ENCODE results near the gene APOL1. TPM values are rescaled to one million over a fixed set of nuclear protein-coding genes. Genes with fewer than 3 reads are reported as not detected.
"Not testable (repeated sequence)": the region's sequence is repeated elsewhere in the genome, so short reads cannot be mapped to it uniquely, and the experiment has no call there.

The APOL1 gene
- total RNA-seq, 2 experiments from 2014 or later, result 13.8 to 17.1 TPM

DNA sequence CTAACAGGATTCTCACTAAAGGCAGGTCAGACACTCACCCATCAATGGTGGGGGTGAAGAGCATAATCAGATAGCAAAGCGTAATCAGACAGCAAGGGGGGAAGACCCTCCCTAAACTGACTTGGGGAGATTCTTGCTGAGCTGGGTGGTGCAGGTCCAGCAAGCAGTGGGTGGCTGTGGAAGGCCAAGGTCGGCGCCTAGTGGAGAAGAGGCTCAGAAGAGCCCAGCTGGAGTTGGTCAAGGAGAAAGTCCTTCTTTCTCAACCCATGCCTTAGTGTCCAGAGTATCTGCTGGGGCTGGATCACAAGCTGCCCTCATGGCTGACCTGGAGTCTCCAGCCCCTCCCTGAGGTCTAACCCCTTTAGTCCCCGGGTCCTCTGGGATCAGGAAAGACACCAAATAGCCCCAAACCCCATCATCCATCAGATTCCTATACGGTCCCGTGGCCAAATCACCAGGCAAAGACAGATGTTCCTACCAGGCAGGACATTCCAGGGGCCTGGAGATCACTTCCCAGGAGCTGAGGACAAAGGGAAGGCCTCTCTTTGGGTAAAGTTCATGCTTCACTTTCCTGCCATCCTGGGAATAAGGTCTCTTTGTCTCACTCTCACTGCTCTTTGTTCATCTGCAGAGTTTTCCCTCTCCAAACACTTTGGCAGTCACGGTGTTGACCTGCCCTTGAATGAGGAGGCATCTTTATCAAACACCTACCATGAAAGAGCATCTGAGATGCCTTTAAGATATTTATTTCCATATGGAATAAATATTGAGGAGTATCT, 11.1 kb downstream of the APOL1 start:
- ChIA-PET POLR2A (interaction anchor here (1.7 kb wide), 1 partner anchor 9 kb away, joined by 5 read pairs; no protein-coding TSS in a partner anchor), CTCF (interaction anchor here (0.8 to 2.4 kb wide), 2 partner anchors 14 to 38 kb away, joined by 3 to 10 read pairs; no protein-coding TSS in a partner anchor)
- ATAC-seq; H3K27me3 Mint-ChIP-seq; DNase-seq; intact Hi-C loops (cut with micrococcal nuclease); H3K4me1 Mint-ChIP-seq (ENCODE audit: low read depth); H3K9me3 Mint-ChIP-seq; H3K4me3 Mint-ChIP-seq; H3K27ac Mint-ChIP-seq: not testable (repeated sequence)
- peaks cover 28% of the 10 kb centered on the region for H3K36me3 Mint-ChIP-seq (ENCODE audit: low read depth)

GRCh38 chr22:36267058-36267457, 14.1 kb downstream of the APOL1 start:
- ATAC-seq (no peak), DNase-seq (no peak)
- no peaks in the 10 kb centered on the region for H3K9me3 Mint-ChIP-seq
- CTCF ChIA-PET, result interaction anchor here (2.0 kb wide), 1 partner anchor 220 kb away, joined by 7 read pairs; no protein-coding TSS in a partner anchor
- no peaks in the 10 kb centered on the region for H3K27me3 Mint-ChIP-seq
- POLR2A ChIA-PET, result interaction anchor here (2.1 kb wide), 1 partner anchor 11 kb away, joined by 7 read pairs; no protein-coding TSS in a partner anchor
- TF ChIP-seq CTCF (IDR thresholded peaks at IDR 0.05), result no peak
- peaks cover 22% of the 10 kb centered on the region for H3K36me3 Mint-ChIP-seq (ENCODE audit: low read depth)
- no peaks in the 10 kb centered on the region for H3K4me1 Mint-ChIP-seq (ENCODE audit: low read depth)
- no peak overlapping the region for H3K4me3 Mint-ChIP-seq
- intact Hi-C loops (cut with micrococcal nuclease), result no loop called here
- H3K27ac Mint-ChIP-seq, result no peak overlapping the region

- no peak overlapping the region for H3K27ac Mint-ChIP-seq
- CTCF ChIA-PET, result interaction anchor here (2.0 kb wide), 1 partner anchor 219 kb away, joined by 7 read pairs; no protein-coding TSS in a partner anchor
- no peaks in the 10 kb centered on the region for H3K4me1 Mint-ChIP-seq (ENCODE audit: low read depth)
- no peak for ATAC-seq
- no peak for DNase-seq
- no peaks in the 10 kb centered on the region for H3K9me3 Mint-ChIP-seq
- no peak for TF ChIP-seq CTCF (IDR thresholded peaks at IDR 0.05)
- H3K27me3 Mint-ChIP-seq, result no peaks in the 10 kb centered on the region
- H3K36me3 Mint-ChIP-seq (ENCODE audit: low read depth), result peaks cover 16% of the 10 kb centered on the region
- POLR2A ChIA-PET, result no interaction called here
- intact Hi-C loops (cut with micrococcal nuclease), result no loop called here
- H3K4me3 Mint-ChIP-seq, result no peak overlapping the region
Observed at GRCh38 chr22:36267896-36268485, 15.1 kb downstream of the APOL1 start.

DNA sequence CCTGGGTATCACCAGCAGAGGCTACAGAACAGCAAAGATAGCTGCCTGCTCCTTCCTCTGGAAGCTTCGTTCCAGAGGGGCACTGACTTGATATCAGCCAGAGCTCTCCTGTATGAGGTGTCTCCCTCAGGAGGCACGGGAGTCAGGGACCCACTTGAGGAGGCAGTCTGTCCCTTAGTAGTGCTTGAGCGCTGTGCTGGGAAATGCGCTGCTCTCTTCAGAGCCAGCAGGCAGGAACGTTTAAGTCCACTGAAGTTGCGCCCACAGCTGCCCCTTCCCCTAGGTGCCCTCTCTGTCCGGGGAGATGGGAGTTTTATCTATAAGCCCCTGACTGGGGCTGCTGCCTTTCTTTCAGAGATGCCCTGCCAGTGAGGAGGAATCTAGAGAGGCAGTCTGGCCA, 18.3 kb downstream of the APOL1 start:
- H3K36me3 Mint-ChIP-seq (ENCODE audit: low read depth); H3K9me3 Mint-ChIP-seq; ATAC-seq; H3K4me1 Mint-ChIP-seq (ENCODE audit: low read depth); DNase-seq; intact Hi-C loops (cut with micrococcal nuclease); H3K27ac Mint-ChIP-seq; H3K27me3 Mint-ChIP-seq; H3K4me3 Mint-ChIP-seq: not testable (repeated sequence)
- ChIA-PET POLR2A (interaction anchor here (1.2 kb wide), 1 partner anchor 10 kb away, joined by 4 read pairs; no protein-coding TSS in a partner anchor), CTCF (interaction anchor here (1.3 to 1.9 kb wide), 2 partner anchors 17 to 30 kb away, joined by 3 to 5 read pairs; no protein-coding TSS in a partner anchor)

DNA sequence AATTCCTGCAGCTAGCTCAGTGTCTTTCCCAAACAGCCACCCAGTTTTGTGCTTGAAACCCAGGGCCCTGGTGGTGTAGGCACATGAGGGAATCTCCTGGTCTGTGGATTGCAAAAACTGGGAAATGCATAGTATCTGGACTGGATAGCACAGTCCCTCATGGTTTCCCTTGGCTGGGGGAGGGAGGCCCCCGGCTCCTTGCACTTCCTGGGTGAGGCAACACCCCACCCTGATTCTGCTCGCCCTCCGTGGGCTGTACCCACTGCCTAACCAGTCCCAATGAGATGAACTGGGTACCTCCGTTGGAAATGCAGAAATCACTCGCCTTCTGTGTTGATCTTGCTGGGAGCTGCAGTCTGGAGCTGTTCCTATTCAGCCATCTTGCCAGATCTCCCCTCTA, 19.0 kb downstream of the APOL1 start:
- intact Hi-C loops (cut with micrococcal nuclease); H3K9me3 Mint-ChIP-seq; H3K27me3 Mint-ChIP-seq; H3K36me3 Mint-ChIP-seq (ENCODE audit: low read depth); H3K27ac Mint-ChIP-seq; ATAC-seq; H3K4me3 Mint-ChIP-seq; DNase-seq: not testable (repeated sequence)
- H3K4me1 Mint-ChIP-seq (ENCODE audit: low read depth), result peaks cover 11% of the 10 kb centered on the region
- ChIA-PET POLR2A (interaction anchor here (0.6 to 1.2 kb wide), 2 partner anchors 9 to 814 kb away, joined by 3 to 4 read pairs; no protein-coding TSS in a partner anchor), CTCF (interaction anchor here (1.9 kb wide), 1 partner anchor 29 kb away, joined by 5 read pairs; no protein-coding TSS in a partner anchor)

DNA sequence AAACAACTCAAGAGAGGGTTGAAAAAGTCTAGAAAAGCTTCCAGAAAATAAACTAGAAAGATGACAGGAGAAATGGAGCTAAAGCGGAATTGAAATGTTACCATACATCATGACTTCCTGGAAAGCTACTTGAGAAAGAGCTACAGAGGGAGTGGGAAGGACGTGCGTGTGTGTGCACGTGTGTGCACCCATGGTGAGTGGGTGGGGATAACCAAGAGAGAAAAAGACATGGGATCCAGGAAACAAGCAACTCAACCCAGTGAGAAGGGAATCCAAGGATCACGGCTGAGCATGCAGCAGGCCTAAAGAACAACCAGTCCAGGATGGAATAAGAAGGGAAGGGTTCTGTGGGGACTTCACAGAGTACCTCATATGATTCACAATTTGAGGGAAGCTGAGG, 21.6 kb downstream of the APOL1 start:
- ChIA-PET POLR2A (interaction anchor here (0.9 to 1.6 kb wide), 2 partner anchors 9 to 12 kb away, joined by 3 to 5 read pairs; no protein-coding TSS in a partner anchor), CTCF (interaction anchor here (0.8 to 5.2 kb wide), 8 partner anchors 12 to 212 kb away, joined by 3 to 29 read pairs (median 4); partner anchors contain the start of gene APOL2)
- ATAC-seq, result no peak
- TF ChIP-seq CTCF (IDR thresholded peaks at IDR 0.05), result no peak
- no peaks in the 10 kb centered on the region for H3K9me3 Mint-ChIP-seq
- H3K4me3 Mint-ChIP-seq, result no peak overlapping the region
- H3K27ac Mint-ChIP-seq, result no peak overlapping the region
- peaks cover 4% of the 10 kb centered on the region for H3K36me3 Mint-ChIP-seq (ENCODE audit: low read depth)
- peaks cover 24% of the 10 kb centered on the region for H3K4me1 Mint-ChIP-seq (ENCODE audit: low read depth)
- intact Hi-C loops (cut with micrococcal nuclease), result no loop called here
- no peaks in the 10 kb centered on the region for H3K27me3 Mint-ChIP-seq
- DNase-seq, result no peak

Data from activated CD8-positive, alpha-beta T cell treated with anti-CD3 and anti-CD28 coated beads for 36 hours (primary cell).